CD4-positive, alpha-beta T cell treated with Interleukin-6 at 100 ng/mL for 8 hours (primary cell): ENCODE data around the gene PARVG.

Experiments
- DNase-seq: peaks from one replicate; pipeline ENCODE4 v3.0.0-alpha.2; 2020; ENCODE audit warnings: mixed read lengths, low spot score

Gene PARVG

DNA sequence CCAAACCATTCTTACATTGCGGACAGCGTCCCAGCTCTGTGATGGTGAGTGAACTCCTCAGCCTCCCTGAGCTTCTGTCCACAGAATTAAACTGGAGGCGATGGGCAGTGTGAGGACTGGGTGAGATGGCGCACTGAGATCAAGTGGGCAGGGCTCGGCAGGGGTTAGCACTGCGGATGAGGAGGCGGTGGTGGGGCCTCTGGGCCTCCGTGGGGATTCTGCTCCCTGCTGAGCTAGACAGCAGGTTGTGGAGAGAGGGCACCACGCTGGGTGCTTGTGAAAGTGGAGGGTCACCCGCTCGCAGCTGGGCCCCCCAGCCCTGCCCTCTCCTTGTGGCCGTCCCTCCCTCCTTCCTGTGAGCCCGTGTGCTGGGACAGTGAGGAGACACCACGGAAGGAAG is 25.6 kb upstream of the PARVG start:
- no peak for DNase-seq

DNA sequence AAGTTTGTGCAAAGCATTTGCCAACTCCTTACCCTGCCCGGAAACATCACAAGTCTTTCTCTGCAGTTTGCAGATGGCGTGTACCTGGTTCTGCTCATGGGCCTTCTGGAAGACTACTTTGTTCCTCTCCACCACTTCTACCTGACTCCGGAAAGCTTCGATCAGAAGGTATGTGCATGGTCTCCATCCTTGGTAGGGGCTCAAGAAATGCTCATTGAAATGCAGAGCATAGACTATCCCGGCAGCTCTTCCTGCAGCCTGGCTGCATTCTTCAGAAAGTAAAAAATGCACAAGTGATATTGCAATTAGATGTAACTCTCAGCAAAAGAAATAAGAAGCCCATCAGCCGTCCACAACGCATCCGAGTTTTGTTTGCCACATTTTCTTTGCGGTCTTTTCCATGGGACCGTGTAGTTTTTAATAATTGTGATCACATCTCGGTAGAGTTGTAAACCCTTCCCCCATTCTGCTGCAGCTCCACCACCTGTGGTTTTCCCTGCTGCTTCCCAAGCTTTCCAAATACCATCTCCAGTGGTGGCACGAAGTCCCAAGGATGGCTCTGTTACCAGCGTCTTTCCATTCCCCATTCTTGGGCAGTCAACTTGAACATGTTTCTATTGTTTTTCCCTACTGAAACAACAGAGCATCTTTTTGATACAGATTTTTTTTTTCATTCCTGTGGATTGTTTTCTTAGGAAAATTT is 22.7 kb upstream of the PARVG start:
- DNase-seq, result no peak

DNA sequence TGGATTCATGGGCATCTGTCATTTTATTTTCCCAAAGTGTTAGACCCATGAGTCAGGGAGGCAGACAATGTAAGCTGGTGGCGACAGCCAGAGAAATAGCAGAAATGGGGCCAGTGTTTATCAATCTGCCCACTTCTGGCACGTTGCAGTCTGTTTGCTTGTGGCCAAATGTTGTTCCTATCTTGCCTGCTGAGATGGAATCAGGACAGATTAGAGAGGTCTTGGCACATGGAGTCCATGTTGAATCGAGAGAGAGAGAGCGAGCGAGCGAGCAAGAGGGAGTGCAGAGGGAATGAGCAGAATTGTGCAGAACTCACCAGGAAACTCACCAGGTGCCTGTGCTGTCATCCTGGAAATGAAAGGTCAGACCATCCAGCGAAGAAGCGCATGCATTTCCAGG is 21.9 kb upstream of the PARVG start:
- no peak for DNase-seq

DNA sequence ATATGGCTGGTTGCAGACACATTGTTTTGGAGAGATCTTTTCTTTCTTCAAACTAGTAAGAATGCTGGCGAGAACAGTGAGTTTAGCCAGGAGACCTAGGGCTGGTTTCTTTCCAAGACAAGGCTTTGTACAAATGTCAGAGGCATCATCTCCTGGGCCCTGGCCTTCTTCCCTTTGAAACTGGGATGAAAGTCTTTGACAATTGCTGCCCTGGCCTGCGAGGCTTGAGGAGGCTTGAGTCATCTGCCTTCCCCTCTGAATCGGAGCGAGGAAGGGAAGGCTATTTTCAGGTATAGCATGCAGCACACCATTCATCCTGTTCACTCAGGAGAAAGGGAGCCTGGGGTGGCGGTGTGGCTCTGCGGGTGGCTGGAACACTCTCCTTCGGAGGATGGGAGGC is 21.5 kb upstream of the PARVG start:
- no peak for DNase-seq

DNA sequence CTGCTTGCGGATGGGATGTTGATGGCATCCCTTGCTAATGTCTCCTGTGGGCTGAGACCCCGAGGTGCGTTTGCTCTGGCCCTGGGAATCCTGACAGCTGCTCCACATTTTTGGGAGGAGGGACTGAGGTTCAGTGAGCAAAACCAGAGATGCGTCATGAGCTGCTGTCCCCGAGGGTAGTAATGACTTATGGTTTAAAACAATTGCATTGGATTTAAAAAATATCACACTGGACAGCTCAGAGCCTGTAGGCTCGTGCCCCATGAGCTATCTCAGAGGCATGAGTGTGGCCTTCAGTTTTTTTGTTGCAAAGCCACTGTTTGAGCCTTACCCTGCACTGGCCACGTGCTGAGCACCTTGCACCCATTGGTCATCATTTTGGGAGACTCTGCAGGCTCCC is 20.9 kb upstream of the PARVG start:
- no peak for DNase-seq

DNA sequence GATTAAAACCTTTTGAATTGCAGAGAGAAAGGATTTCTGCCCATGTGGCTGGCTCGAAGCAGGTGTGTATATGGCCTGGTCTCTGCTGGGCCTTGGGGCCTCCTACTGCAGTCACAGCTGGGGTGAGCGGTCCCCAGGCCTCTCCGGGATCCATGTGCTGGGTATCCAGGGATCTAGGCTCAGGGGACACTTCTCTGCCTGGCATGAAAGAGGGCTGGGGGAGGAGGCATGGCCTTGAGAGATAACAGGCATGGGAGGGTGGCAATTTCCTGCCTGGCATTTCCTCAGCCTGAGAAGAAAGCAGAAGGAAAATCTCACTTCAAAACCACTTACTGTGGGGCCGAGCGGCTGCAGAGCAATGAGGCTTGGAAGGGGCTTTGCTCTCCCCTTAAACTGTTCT is 20.3 kb upstream of the PARVG start:
- no peak for DNase-seq

DNA sequence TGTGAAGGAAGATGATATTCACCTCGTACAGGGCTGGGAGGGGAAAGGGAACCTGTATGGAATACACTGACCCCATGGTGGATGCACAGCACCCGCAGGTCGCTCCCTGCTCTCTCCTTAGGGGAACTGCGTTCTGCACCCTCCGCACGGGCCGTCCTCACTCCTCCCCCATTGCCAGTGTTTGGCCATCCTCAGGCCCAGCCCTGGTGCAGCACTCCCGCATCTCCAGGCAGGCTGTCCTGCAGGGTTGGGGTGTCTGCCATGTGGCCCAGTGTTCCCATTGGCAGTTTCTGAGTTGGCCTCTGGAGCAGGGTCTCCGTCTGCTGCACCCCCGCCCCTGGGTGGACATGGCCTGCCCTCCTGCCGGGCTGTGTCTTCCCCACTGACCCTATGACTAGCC is 19.1 kb upstream of the PARVG start:
- no peak for DNase-seq

DNA sequence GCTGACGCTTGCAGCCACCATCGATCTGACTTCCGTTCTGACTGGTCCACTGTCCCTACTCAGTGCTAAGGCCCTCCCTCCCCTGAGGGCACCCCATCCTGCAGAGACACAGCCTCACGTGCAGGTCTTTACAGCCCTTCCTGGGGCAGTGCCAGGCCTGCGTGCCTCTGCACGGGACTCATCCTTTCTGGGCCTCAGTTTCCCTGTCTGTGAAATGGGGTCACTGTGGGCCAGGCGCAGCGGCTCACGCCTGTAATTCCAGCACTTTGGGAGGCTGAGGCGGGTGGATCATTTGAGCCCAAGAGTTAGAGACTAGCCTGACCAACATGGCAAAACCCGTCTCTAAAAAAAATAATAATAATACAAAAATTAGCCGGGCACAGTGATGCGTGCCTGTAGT is 17.8 kb upstream of the PARVG start:
- DNase-seq, result no peak

DNA sequence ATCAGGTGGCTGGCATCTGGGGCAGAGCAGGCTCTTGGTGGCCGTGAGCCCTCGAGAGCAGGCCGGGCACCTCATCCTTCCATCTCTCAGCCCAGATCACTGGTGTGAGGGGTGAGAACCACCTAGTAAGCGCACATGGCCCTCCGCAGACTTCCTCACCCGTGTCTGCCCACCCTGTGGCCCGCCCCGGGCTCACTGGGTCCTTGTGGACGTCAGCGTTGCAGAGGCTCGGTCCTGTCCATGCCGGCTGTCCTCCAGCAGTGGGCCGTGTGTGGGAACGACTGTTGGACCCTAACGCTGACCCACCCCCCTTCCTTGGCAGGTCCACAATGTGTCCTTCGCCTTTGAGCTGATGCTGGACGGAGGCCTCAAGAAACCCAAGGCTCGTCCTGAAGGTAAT is 17.2 kb upstream of the PARVG start:
- DNase-seq, result no peak

DNA sequence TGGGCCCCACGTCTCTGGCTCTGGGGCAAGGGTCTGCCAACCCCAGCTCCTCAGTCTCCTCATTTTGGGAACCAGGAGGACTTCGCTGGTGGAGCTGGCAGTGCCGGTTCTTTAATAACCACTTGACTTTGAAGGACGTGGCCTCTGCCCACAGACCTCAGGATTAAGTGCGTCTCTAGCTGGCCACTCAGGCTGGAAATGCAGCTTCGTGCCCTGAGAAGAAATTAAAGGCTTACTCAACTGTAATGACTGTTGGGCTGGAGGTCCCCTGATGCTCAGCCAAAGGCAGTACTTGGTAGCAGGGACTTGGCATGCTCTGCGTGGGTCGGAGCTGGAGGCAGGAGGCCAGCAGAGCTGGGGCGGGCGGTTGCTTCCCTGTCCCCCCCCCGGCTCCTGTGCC is 16.7 kb upstream of the PARVG start:
- DNase-seq, result no peak

DNA sequence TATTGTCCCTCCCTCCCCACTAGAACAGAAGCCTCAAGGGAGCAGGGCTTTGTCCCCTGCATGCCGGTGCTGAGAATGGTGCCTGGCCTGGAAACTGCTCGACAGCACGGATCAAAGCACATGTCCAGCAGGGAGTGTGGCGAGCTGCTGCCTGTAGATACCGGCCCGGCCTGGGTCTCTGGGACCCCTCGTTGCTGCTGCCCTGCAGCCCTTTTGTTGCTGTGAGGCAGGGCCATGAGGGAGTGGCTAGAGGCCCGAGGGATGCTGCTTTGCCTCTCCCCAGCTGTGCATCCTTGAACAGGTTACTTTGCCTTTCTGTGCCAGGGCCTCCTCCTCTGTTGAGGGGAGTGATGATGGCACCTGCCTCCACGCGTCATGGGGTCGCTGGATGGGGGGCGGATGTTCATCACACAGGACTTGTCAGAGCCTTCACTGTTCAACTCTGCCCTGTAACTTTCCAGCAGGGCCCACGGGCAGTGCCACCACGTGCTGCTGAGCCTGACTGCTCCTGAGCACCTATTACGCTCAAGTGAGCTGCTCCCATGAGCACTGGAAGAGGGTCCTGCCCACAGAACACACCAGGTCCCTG is 15.3 kb upstream of the PARVG start:
- no peak for DNase-seq

DNA sequence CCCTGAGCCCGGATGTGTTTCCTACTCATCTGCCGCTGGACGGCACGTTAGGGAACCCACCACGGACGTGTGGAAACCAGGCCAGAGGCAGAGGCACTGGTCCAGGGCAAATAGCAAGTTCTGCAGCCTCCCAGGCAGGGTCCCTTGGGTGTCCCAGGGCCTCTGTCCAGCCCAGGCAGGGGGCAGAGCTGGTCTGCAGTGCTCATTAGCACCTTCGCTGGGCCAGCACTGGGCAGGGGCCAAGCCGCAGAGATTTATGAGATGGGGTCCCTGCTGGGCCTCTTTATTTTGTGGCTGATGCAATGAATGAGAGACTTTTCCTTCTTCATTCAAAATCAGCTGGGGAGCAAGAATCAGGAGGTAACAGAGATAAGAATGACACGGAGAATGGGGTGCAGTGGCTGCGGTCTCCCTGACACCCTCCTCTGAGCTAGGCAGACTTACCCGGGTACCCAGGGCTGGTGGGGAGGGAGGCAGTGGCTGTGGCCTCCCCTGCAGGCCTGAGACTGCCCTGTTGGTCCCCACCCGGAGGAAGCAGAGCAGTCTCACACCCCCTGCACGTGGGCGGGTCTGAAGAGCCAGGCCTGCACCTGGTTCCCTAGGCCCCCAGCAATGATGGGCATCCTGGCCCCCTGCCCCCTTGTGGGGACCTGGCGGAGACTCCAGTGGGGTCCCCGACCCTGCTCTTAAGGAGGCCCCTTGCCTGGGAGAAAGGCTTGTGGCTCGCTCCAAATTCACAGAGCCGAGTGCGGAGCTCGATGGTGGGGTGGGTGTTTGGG is 14.0 kb upstream of the PARVG start:
- DNase-seq, result no peak

DNA sequence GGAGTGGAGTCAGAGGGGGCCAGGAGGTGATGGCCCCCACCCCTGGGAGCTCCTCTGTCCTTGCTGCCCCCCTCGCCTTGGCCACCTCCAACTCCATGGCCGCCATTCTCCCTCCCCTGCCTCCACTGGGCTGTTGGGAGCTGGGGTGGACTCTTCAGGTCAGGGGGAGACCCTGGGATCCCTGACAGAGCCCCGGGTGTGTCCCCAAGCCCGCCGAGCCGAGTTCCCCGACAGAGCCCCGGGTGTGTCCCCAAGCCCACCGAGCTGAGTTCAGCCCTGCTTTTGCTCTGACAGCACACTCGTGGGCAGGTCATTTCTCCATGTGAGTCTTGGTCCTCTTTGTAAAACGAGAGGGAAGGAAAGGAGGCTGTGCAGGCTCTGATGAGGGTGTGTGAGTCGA is 13.2 kb upstream of the PARVG start:
- no peak for DNase-seq

DNA sequence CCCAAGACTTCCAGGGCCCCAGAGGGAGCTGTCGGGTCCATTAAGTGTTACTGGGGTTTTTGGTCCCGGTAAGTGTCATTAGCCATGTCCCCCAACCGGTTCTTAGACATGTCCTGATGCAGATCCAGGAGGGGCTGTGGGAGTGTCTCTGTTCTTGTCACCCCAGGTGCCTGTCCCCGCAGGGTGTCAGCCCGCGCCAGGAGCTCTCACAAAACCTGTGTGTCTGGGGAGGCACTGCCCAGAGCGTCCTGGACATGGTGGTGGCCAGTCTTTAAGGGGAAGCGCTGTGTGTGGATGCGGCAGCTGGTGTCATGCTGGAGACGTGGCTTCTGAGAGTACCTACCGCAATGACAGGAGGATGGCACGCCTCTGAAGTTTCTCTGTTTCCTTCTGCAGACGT is 12.5 kb upstream of the PARVG start:
- no peak for DNase-seq

DNA sequence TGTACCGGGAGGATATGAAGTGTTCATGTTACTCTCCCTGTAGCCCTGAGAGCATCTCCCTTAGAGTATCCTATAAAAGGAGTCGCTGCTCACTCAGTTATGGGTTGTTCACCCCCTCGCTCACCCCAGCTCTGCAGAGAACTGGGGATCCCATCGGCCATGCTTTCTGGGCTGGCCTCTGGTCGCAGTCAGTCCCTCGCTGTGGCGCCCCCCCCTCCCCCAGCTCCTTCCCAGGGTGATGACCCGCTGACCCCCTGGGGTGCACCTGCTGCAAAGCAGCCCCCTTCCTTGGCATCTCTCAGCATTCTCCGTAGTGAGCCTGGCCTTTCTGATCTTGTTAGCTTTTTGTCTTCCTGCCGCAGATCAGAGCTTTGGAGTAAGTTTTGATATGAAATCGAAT is 10.3 kb upstream of the PARVG start:
- no peak for DNase-seq

DNA sequence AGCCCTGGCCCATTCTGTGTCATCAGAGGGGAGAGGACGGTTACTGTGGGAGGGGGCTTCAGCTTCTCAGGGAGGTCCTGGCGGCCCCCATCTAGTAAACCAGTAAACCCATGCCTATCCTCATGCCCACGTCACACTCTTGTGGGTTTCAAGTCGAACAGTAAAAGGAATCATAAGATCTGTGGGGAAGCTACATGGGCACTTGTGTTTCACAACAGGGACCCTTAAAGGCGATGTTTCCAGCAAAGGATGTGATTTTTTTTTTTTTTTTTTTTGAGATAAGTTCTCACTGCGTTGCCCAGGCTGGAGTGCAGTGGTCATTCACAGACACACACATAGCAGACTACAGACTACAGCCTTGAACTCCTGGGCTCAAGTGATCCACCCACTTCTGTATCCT is 9.2 kb upstream of the PARVG start:
- no peak for DNase-seq

DNA sequence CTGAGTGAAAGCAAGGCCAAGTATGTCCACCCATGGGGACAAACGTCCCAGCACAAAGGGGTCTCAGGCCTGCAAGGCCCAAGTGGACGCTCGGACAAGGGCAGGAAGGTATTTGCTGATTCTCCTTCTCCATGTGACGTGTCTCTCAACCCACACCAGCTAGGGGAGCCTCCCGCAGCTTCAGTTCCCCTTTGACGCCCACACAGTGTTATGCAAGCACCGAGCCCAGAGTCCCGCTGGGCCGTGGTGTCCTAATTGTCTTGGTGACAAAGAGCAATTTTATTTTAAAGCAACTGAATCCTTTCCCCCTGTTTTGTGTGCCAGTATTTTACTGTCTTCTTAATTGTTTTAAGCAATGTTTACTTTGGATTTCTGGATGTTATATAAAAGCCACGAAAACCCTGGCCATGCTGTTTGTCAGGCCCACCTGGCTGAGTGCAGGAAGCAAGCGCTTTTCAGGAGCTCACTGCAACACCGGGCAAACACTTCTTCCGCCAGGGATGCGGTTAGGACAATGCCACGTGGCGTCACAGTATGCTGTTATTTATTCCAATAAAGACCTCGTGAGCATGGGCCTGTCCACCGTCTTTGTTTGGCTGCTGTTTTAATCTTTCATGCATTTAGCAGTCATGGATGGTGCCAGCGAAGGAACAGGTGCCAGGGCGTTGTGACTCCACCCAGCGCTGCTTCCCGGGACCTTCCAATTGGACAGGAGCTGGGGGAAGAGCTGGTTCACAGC is 8.2 kb upstream of the PARVG start:
- DNase-seq, result no peak

DNA sequence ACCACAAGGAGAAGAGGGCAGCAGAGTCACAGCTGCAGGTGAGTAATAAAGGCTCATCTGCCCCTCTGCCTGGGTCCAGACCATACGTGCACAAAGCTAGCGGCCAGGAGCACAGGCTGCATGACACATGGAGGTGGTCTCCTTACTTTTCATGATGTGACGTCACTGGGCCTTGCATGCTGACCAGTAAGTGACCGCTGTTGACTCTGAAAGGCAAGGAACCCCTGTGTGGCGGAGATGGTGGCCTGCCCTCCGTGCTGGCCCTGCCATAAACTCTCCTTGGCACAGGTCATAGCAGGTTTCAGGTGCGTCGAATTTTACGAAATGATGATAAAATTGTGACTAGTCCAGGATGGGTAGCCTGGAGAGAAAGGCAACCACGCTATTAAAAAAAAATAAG is 7.6 kb upstream of the PARVG start:
- DNase-seq, result no peak

DNA sequence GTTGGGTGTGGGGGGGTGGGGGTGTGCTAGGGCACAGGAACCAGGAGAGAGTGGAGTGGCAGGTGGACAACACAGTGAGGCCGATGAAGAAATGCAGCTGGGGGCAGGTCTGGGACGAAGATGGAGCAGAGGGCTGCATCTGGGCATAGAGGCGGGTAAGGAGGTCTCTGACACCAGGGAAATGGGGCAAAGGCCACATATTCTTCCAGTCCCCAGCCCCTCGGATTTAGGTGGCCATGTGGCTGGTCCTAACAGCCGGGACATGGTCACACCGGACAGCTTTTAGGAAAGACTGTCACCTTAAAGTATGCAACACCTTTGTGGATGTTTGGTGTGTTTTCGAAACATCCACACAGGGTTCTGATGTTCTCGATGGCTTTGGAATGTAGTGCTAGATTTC is 5.0 kb upstream of the PARVG start:
- no peak for DNase-seq

DNA sequence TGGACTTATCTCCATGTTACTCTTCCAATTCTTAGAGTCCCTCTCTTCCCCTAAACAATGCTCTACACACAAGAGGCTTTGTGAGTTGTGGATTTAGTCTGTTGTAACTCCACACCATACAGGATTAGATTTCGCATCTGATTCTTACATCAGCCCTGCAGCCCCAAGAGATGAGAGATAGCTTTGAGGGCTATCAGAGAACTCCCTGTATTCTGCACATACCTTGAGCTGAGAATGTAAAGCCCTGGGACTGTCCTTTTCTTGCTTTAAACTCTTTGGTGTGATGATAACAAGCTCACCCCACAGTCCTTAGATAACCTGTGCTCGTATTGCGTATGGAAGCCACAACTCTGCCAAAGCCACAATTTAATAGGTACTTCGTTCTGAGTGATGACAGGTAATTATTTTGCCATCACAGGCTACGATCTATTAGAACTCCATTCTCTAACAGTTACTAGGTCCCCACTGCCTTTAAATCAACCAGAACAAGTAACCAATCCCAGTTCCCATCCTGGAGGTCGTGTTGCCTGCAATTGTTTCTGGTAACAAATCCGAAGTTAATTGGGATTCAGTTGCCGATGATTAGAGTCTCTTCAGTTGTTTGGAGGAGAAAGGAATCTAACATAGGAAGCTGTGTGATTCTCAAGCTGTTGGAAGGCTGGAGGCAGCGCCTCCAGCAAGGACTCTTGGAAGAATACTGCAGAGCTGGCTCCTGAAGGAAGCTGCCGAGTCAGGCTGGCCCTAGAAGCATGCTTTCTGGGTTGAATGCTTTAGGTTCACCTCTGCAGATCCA is 1.3 kb upstream of the PARVG start:
- DNase-seq, result no peak

DNA sequence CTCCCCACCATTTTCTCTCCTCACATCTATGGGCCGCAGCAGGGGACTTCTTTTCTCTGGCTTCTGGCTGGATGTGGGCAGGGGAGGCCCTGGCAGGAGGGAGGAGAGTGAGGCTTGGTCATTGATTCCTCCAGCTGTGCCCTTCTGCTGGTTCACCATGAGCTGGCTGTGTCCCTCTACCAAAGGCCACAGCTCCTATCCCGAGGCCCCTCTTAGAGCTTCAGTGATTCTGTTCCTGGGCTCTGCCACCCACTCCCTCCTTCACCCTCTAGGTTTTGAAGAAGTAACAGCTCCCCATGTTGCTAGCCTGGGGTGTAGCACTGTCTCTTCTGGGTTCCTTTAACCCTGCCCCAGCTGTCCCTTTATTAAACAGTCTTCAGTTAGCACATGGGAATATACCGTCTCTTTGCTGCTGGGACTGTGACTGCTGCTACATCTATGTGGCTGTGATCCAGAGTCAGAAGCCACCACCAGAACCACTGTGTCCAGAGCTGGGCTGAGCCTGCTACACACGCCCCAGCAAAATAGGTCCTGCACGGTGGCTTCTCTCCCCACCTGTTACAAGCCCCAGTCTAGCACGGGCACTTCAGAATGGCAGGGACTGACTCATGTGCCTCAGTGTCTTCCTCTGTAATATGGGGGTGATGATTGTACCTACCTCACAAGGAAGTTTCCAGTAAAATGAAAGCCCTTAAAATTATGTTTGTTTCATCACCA is 578 bp upstream of the PARVG start:
- DNase-seq, result no peak
